Activated gamma-delta T cell (primary cell): ENCODE measurements around the gene ADCY2.

Source experiments
- DNase-seq: peaks from one replicate; lab custom pipeline; 2025; lab: John Stamatoyannopoulos, UW

ADCY2 gene

DNA sequence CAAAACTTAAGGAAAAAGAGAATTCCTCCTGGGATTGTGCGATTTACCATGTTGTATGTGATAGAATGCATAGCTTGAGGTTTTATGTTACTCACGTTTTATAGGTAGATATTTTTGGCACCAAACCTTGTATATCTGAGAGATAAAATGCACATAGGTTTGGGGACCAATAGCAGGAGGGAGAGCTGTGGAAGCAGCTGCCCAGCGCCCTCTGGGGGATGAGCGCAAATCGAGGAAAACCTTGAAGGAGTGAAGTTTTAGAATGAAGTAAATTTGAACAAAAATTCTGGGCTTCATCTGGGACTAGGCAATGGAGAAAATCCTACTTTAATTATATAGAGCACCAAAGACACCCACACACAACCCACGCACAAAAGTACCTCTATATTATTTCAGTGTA, 197.0 kb downstream of the ADCY2 start:
- DNase-seq: no peak

DNA sequence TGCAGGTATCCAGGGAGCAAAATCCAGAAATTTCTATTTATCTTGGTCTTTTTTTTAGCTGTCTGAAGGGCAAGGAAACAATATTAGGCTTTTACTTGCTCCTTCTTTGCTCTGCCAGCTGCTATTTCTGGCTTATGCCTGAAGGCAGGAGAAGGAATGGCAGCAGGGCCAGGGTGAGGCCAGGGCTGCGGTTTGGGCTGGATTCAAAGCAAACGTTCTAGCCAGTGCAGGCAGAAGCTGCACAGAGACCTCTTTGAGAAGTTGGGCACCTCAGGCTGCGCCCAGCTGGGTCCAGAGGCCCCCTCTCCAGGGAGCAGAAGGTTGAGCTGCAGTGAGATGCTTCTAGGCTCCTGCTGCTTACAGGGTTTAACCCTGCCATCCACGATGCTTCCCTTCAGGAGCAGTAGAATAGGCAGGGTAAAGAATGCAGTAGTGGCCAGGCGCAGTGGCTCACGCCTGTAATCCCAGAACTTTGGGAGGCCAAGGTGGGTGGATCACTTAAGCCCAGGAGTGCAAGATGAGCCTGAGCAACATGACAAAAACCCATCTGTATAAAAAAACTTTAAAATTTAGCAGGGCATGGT, 201.2 kb downstream of the ADCY2 start:
- no peak for DNase-seq

DNA sequence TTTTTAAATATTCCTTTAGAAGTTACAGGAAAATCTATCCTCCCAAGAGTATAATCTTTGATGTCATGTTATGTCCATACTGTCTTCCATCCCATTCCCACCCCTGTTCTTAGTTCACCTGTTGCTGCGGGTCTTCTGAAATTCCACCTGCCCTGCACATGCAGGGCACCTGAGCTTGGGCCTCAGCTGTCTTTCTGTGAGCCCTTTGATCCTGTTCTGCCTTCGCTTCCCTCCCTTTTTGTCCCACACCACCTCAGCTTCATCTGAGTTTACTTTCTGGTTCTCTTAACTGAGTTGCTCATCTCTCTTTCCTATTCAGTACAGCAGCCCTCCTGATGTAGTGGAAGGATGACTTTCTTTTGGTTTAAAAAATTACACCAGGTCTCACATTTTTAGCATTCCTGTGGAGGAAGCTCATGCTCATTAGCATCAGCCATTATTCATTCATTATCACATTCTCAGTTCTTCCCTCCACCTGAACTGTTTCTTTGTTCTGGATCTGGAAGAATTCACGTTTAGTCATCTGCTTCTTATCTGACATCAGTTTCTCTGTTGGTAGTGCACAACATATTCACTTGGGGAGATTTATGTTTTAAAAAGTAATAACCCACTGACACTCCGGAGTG, 211.0 kb downstream of the ADCY2 start:
- no peak for DNase-seq

DNA sequence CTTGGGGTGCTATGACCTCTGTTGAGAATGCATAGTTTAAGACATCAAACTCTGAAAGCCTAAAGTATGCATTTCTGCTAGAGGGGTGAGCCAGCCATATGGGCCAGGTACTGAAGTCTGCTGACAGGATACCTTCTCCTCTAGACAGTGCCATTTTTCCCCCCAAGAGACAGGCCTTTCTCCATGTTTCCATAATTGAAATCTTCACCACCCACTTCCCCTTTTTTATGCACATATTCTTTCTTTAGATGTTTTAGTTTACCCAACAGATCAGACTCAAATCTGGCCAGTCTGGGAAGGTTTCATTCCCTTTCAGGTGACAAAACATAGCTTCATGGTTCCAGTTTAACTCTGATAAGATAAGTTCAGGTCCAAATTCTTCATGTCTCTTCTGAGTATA, 212.8 kb downstream of the ADCY2 start:
- DNase-seq: no peak

DNA sequence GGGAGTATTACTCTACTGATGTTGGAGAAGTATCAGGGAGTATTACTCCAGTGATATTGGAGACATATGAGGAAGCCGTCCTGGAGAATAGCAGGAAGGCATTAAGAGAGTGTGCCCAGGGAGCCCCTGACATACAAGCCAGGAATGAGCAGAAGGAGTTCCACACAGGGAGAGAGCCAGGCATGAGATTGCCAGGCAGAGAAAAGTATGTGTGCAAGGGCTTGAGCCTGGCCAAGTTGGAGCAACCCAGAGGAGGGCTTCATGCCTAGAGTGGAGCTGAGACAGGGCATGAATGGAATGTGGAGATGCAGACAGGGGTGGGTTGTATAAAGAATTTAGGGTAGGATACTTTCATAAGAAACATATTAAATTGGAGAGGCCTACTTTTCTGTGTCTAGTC, 213.8 kb downstream of the ADCY2 start:
- DNase-seq: no peak

DNA sequence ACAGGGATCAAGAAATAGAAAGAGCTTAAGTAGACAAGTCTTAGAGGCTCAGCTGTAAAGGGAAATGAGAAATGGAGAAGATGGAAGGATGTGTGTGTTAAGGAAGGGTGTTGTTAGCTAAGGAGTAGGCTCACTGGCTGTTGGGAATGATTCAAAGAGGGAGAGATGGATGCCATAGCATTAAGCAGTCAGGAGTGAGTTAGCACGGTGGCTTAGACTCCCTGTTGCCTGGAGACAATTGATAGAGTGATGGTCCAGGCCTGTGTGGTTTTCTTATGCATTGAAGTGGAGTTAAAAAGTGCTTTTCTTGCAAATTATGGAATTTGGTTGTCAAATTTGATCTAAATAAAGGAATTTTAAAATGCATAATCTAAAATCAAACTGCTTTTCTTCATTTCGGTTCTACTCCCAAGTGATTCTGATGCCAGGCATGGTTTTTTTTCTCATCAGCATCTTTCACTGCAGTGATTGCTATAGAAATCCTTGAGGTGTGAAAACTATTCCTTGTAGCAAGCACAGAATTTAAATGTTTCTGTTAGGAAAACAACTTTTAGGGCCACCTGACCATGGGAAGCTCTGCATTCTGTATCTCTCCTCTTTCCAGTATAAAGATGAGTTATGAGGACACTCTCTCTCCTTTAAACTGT, 214.7 kb downstream of the ADCY2 start:
- no peak for DNase-seq

DNA sequence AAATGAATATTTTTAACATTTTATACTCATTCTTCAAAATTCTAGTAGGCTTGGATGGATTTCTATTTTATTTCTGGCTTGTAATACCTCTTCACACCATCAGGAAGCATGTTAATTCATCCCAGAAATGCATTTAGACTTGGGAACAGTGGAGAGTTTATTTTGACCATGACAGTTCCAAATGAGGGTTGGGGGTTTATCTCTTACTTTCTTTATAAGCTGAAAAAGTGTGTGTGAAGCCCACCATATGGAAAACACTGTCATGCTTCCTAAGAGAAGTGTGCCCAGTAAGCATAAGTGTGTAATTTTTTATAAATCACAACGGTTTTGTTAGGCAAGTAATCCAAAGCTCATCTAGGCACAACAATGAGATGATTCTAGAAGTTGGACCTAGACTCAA, 215.6 kb downstream of the ADCY2 start:
- DNase-seq: no peak

DNA sequence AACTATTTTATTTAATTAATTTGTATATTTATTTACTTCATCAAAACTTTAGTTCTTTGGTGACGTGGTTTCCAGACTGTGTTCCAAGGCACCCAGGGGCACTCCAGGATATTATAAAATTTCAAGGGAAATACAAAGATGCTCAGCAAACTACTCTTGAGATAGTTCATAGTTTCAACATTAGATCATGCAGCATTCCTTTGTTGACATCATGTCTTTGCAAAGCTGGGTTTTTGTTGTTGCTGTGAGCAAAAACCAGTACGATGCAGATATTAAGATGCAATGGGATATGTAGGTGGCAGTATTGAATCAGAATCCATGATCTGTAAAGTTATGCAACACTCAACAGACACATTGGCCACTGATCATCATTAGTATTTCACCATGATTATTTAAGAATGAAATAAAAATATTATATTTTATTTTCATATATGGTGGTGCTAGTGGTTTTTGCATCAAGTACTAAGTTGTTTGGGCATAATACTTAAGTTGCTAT, 219.7 kb downstream of the ADCY2 start:
- DNase-seq: no peak

DNA sequence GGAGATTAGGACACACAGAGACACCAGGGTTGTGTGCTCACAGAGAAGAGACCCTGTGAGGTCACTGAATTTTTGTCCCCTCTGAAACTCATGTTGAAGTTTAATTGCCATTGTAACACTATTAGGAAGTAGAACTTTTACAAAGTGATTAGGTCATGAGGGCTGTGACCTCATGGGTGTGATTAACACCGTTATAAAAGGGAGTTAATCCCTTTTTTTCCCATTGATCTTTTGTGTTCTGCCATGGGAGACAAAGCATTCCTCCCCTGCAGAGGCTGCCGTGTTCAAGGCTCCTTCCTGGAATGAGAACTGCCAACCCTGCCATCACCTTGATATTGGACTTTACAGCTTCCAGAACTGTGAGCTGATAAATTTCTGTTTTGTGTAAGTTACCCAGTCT, 221.0 kb downstream of the ADCY2 start:
- DNase-seq: no peak

DNA sequence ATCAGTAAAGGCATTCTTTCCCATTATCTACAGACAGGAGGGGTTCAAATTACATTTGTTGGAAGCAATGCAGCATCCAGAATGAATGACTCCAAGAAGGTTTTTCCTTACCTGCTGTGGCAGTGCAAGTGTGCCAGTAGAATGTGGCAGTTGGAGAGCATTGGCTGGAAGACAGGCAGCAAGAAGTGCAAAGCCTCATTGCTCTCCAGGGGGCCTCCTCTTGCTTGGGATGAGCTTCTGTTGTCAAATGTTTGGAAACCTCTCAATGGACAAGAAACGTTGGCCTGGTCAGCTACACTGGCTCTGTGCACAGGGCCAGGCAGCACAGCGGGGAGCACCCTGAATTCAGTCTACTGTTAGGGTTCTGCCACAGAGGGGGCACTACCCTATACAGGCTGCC, 226.6 kb downstream of the ADCY2 start:
- DNase-seq: no peak

DNA sequence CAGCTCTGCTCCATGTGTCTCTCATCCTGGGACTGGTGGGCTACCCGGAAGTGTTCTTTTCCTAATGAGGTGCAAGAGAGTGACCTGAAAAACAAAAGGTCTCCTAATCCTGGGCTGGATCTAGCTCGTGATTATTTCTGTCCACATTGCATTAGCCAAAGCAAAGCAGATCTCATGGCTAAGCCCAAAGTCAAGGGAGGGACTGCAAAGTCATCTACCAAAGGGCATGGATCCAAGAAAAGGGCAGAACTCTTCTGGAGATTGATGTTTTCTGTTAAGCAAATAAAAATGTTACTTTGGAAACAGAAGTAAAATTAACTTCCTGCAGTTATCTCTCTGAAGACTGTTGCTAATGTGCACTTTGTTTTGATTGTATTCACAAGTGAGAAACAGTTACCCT, 229.8 kb downstream of the ADCY2 start:
- no peak for DNase-seq

DNA sequence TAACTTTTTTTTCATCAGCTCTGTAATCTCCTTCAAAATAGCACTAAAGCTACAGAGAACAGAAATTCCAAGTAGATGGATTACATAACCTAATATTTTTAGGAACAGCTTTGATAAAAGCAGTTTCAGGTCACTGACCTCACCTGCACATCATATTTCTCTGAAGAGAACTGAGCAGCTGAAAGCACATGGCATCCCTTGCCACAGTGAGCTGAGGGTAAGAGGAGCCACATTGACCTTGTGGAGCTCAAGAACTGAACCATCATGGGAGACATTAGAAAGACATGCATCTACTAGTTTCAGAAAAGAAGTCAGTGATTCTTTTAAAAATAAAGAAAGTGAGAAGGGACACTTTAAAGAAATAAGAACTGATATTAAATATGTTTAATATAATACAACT, 232.3 kb downstream of the ADCY2 start:
- DNase-seq: no peak

DNA sequence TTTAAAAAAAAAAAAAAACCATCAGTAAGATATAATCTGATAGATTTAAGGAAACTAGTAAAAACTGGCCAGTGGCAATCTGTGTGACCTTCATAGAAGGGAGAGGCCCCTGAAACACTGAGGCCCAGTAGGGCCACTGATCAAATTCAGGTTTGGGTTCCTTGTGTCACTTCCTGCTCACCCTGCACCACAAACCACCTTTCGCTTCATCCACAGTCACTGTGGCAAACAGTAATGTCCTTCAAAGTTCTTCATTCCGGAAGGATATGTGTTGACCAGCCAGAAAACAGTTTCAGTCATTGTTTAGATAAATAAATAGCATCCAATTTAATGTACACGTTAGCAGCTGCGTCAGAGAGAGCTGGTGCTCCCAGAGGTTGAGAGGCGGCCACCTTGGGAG, 232.9 kb downstream of the ADCY2 start:
- DNase-seq: no peak

DNA sequence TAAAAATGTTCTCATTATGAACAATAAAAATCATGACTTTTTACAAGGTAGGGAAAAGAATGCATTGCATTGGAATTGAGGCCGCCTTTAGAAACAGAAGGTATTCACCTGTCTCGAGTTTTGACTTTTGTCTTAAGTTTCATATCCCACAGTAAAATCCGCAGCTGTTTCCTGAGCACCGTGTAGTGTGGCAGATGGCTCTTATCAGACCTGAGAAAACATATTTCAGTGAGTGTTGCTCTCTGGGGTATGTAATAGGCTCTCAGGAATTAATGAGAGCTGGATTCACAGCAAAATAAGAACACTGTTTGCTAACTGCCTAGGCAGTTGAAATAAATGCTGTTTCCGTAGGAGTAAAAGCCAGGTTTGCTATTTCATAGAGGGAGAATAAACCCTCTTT, 233.6 kb downstream of the ADCY2 start:
- DNase-seq: no peak

DNA sequence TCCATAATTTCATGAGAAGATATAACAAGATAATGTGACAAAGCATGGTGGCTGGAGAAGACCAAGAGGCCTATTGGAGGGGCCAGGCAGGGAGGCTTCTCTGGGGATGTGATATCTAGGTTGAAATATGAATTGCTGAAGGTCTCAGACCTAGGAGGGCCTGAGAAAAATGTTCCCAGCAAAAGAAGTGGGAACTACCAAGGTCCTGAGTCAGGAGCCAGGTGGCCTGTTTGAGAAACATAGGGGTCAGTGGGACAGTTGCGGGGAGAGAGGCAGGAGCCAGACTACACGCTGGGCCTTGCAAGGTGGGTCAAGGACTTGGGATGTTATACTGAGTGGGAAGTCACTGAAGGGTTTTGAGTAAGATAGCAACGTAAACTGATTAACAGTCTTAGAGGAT, 238.9 kb downstream of the ADCY2 start:
- DNase-seq: no peak

DNA sequence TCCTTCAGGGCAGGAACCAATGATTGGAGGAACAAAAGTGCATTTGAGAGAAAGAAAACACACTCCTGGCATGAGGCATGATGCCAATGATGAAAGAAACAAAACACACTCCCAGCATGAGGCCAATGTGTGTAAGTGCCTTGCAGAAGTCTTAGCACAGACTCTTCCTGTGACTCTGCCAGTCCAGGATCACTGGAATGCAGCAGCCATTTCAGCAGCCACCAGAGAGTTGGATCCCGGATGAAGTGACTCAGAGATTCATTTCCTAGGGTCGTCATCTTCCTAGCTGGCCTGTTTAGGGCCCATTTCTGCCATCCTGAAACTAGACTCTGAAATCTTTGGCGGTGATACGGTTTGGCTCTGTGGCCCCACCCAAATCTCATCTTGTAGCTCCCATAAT, 242.5 kb downstream of the ADCY2 start:
- no peak for DNase-seq

DNA sequence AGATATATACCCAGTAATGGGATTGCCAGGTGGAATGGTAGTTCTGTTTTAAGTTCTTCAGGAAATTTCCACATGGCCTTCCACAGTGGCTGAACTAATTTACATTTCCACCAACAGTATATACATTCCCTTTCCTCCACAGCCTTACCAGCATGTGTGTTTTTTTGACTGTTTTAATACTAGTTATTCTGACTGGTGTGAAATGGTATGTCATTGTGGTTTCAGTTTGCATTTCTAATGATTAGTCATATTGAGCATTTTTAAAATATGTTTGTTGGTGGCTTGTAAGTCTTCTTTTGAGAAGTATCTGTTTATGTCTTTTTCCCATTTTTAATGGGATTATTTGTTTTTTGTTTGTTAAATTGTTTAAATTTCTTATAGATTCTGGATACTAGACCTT, 246.1 kb downstream of the ADCY2 start:
- DNase-seq: no peak

DNA sequence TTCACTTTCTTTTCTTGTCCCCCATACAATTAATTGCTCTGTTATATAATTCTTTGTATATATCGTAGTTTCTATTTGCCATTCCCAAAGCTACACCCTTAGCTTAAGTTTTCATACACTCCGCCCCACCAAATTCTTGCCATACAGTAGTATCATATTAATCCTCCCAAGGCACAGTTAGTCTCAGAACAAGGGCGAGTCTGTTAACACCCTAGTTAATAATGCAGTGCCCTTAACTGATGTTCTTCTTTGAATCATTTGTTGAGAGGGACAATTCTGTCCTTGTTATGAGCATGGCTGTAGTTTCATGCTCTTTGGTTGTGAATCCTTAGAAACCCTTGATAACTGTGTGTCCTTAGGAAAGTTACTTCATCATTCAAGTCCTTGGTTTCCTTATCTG, 248.8 kb downstream of the ADCY2 start:
- no peak for DNase-seq

DNA sequence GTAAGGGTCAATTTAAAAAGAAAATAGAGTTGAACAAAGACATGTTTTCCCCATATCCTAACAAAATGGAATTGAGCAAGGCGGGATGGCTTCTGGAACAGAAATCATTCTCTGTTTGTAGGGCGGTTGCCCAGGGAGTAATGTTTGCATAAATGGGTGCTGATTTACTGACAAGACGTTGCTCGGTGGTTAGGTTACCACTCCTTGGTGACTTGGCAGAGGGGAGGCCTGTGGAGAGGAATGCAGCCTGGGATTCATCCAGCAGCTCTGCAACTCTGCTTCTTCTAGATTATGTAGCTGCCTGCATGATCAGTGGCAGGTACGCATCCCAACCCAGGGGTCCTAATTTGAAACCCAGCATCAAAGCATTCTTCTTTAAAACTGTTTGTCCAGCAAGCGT, 254.8 kb downstream of the ADCY2 start:
- DNase-seq: no peak

DNA sequence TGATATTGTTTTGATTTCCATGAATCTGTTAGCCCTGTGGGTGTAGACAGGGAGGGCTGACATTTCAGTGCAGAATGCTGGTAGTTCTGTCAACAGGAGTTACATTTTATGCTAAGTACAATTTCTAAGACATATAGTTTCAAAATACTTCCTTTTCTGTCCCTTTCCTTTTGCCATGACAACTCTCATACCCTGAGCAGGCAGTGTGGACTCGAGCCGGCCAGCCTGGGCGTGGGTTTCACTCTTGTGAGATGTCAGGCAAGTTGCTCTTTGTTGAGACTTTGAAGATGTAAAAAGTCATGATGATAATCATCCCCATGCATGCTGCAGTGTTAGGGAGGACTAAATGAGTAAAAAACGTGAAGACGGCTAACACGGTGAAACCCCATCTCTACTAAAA, 257.1 kb downstream of the ADCY2 start:
- DNase-seq: no peak

DNA sequence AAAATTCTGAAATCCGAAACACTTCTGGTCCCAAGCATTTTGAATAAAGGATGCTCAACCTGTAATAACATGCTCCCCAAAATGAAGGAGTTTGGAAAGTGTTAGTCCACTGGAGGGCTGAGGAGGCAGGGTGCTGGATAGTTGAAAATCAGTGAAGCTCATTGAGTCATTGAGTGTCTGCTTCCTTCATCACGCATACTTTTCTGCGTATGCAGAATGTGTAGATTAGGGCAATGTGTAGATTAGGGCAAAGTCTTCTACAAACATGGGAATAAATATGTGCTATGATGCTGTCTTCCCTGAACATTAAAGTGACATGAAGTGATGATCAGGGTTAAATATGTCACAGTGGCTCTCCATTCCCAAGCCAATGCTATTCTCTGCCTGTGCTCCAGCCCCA, 261.2 kb downstream of the ADCY2 start:
- DNase-seq: no peak

DNA sequence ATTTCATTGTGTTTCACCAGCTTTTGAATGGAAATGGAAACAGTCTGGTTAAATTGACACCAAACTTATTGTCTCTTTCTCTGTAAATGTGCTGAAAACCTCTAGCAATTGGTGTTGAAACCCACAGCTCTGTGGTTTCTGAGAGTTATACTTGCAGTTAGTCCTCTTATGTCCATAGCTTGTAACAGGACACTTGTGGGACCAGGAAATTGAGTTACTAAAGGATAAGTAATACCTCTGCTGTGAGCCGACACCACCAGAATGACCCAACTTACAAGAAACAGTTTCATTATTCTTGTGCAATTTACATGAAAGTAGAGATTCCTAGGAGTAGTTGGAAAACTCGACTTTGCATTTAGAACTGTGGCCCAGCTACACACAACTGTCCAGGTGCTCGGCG, 263.5 kb downstream of the ADCY2 start:
- DNase-seq: no peak

DNA sequence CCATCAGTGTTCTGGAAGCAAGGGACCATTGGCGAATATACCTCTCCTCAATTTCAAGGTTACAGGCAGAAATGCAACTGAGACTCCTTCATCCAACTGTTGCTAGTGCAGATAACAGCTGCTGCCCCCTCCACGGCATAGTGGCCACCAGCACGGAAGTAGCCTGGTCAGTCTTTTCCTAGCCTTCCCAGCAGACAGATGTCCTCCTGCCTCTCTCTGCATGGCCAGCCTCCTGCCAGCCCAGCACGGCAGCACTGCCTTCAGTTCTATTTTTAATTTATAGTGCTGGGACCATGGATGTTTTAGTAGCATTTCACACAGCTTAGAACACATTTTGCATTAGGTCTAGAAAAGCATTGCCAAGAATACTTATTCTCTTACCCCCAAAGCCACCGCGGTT, 266.4 kb downstream of the ADCY2 start:
- no peak for DNase-seq

DNA sequence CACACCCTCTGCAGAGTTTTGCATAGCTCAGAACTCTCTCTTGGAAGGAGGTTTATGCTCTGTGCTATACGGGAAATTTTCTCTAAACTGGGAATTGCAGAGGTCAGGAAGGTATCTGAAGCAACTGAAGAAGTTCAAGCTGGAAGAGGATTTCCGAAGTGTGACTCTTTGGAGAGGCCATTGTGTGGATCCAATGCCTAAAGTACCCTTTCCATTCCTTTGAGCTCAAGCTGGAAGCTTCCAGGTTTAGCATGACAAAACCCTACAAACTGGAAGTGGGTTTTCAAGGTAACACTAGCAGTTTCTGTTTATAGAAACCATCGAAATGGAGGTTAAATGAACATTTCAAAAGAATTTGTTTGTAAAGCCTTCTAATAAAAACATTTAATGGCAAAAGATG, 267.9 kb downstream of the ADCY2 start:
- DNase-seq: no peak
